Endodermal cell (in vitro differentiated cells): Measurements from ENCODE around the gene PKD1. TPM values are rescaled to one million over a fixed set of nuclear protein-coding genes. Genes with fewer than 3 reads are reported as not detected.

ENCODE experiments used
- DNase-seq: peaks from one replicate; pipeline ENCODE4 v3.0.0-alpha.2; 2017
- H3K27ac ChIP-seq: 2 replicates; pipeline ENCODE4 v1.5.1; 2013; ENCODE audit warnings: mild to moderate bottlenecking, low read depth, low read length, moderate library complexity
- H3K27me3 ChIP-seq: 2 replicates; pipeline ENCODE4 v1.6.1; 2013; ENCODE audit warnings: mild to moderate bottlenecking, low read length, moderate library complexity; ENCODE audit not compliant: insufficient read depth, control insufficient read depth, poor library complexity, severe bottlenecking
- H3K36me3 ChIP-seq: 2 replicates; pipeline ENCODE4 v1.7.0; 2013; ENCODE audit warnings: mild to moderate bottlenecking, low read length, moderate library complexity; ENCODE audit not compliant: control insufficient read depth, insufficient read depth
- H3K4me1 ChIP-seq: one replicate; pipeline ENCODE4 v1.7.0; 2013; ENCODE audit warnings: low read length; ENCODE audit not compliant: control insufficient read depth, insufficient read depth
- H3K4me3 ChIP-seq: 2 replicates; pipeline ENCODE4 v1.5.1; 2013; ENCODE audit warnings: mild to moderate bottlenecking, low read length, moderate library complexity
- H3K9ac ChIP-seq: 2 replicates; pipeline ENCODE4 v1.6.1; 2013; ENCODE audit warnings: mild to moderate bottlenecking, low read length, moderate library complexity; ENCODE audit not compliant: poor library complexity, severe bottlenecking; ENCODE audit errors: extremely low read depth
- H3K9me3 ChIP-seq: 2 replicates; pipeline ENCODE4 v1.6.1; 2013; ENCODE audit warnings: mild to moderate bottlenecking, low read length, moderate library complexity; ENCODE audit not compliant: control insufficient read depth
- H3K27ac Mint-ChIP-seq: 2 replicates; pipeline ENCODE4 v1.8.0; 2020; ENCODE audit warnings: mixed read lengths
- H3K27me3 Mint-ChIP-seq: 2 replicates; pipeline ENCODE4 v1.8.0; 2021; ENCODE audit warnings: mild to moderate bottlenecking, mixed read lengths; ENCODE audit not compliant: insufficient read depth
- H3K36me3 Mint-ChIP-seq: 2 replicates; pipeline ENCODE4 v1.8.0; 2020; ENCODE audit warnings: low read depth, mixed read lengths
- H3K4me1 Mint-ChIP-seq: 2 replicates; pipeline ENCODE4 v1.8.0; 2020; ENCODE audit warnings: mixed read lengths
- H3K4me3 Mint-ChIP-seq: 2 replicates; pipeline ENCODE4 v1.8.0; 2020; ENCODE audit warnings: mild to moderate bottlenecking, moderate library complexity, mixed read lengths
- H3K9me3 Mint-ChIP-seq: 2 replicates; pipeline ENCODE4 v1.8.0; 2020; ENCODE audit warnings: mild to moderate bottlenecking, mixed read lengths
- WGBS, 2 experiments: methylation state at CpG; one replicate each; pipeline versions ENCODE4 v1.1.5 to v1.1.7; 2013; ENCODE audit warnings: missing lambda C conversion rate in 2 of 2, mixed read lengths in 1 of 2; ENCODE audit not compliant: insufficient coverage in 1 of 2, insufficient read length in 1 of 2; 5-methylcytosine and 5-hydroxymethylcytosine counted together
- total RNA-seq, 2 donors: library from RNA; stranded (reverse); fragmentation: NEBNext Ultra II Directional in 1 of 2; extraction: Animal tissue kit (Norgen Biotek cat#: 25700) in 1 of 2; gene quantifications; 2 replicates in 1 of 2; 3 replicates in 1 of 2; pipeline ENCODE4 v1.2.1, GENCODE V29; 2021
- TF ChIP-seq, protein P1 (sequence below): fragments of 200-600 bp; sonication (generic); conservative IDR thresholded peaks from 2 replicates; pipeline ENCODE4 v1.5.0; 2021; ENCODE audit warnings: antibody characterized with exemption, mild to moderate bottlenecking

The PKD1 gene
- total RNA-seq, 2 donors from 2014 or later: 104 to 110 TPM

DNA sequence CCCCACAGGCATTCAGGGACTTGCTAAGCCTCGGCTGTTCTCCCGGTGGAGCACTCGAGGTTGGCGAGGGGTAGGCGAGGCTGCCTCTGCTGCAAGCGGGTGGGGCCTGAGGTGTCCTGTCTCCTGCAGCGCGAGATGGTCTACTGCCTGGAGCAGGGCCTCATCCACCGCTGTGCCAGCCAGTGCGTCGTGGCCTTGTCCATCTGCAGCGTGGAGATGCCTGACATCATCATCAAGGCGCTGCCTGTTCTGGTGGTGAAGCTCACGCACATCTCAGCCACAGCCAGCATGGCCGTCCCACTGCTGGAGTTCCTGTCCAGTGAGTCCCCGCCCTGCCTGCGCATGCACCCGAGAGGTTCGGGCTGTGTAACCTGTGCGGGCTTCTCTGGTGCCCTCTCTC, 61.6 kb downstream of the PKD1 start:
- H3K4me3 ChIP-seq: no peak overlapping the region
- TF ChIP-seq, protein P1, sequence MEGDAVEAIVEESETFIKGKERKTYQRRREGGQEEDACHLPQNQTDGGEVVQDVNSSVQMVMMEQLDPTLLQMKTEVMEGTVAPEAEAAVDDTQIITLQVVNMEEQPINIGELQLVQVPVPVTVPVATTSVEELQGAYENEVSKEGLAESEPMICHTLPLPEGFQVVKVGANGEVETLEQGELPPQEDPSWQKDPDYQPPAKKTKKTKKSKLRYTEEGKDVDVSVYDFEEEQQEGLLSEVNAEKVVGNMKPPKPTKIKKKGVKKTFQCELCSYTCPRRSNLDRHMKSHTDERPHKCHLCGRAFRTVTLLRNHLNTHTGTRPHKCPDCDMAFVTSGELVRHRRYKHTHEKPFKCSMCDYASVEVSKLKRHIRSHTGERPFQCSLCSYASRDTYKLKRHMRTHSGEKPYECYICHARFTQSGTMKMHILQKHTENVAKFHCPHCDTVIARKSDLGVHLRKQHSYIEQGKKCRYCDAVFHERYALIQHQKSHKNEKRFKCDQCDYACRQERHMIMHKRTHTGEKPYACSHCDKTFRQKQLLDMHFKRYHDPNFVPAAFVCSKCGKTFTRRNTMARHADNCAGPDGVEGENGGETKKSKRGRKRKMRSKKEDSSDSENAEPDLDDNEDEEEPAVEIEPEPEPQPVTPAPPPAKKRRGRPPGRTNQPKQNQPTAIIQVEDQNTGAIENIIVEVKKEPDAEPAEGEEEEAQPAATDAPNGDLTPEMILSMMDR: no peak

DNA sequence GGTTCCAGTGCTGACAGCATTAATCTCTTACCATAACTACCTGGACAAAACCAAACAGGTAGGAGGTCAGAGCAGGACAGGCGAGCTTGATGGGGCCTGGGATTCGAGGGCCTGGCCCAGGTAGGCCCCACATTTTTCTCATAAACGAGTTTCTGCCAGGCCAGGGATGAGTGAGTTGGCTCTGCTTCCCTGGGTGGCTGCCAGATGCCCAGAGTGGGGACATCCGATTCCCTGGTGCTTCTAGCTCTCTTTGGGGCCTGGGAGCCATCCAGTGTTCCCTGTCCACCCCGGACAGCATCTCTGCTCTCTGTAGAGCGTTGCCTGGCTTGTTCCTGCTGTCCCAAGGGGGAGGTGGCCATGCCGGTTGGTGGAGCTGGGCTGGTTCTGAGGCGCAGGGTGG, 62.8 kb downstream of the PKD1 start:
- no peak overlapping the region for H3K4me3 Mint-ChIP-seq
- no peaks in the 10 kb centered on the region for H3K9me3 ChIP-seq
- H3K36me3 ChIP-seq: peaks cover 4% of the 10 kb centered on the region
- H3K9ac ChIP-seq: no peak overlapping the region
- no peaks in the 10 kb centered on the region for H3K4me1 ChIP-seq
- H3K4me3 ChIP-seq: no peak overlapping the region
- no peak for DNase-seq
- TF ChIP-seq, protein P1: no peak
- H3K27me3 Mint-ChIP-seq: no peaks in the 10 kb centered on the region
- WGBS, 2 experiments: 91 to 97% methylated on average over 6 to 8 of the region's 8 CpGs
- H3K27ac ChIP-seq: no peak overlapping the region
- no peaks in the 10 kb centered on the region for H3K4me1 Mint-ChIP-seq
- H3K36me3 Mint-ChIP-seq: peaks cover 46% of the 10 kb centered on the region
- H3K9me3 Mint-ChIP-seq: no peaks in the 10 kb centered on the region
- H3K27me3 ChIP-seq: no peaks in the 10 kb centered on the region
- H3K27ac Mint-ChIP-seq: no peak overlapping the region

More for the DNA sequence above, 61.6 kb downstream of the PKD1 start:
- Mint-ChIP-seq H3K4me3 (no peak overlapping the region), H3K27me3 (no peaks in the 10 kb centered on the region), H3K9me3 (no peaks in the 10 kb centered on the region), H3K36me3 (peaks cover 37% of the 10 kb centered on the region), H3K27ac (no peak overlapping the region), H3K4me1 (no peaks in the 10 kb centered on the region)
- Histone ChIP-seq H3K9me3 (no peaks in the 10 kb centered on the region), H3K27ac (no peak overlapping the region), H3K4me1 (no peaks in the 10 kb centered on the region), H3K27me3 (no peaks in the 10 kb centered on the region), H3K36me3 (peaks cover 4% of the 10 kb centered on the region), H3K9ac (no peak overlapping the region)
- DNase-seq: no peak
- 95 to 96% methylated on average over 20 of the region's 20 CpGs for WGBS, 2 experiments

DNA sequence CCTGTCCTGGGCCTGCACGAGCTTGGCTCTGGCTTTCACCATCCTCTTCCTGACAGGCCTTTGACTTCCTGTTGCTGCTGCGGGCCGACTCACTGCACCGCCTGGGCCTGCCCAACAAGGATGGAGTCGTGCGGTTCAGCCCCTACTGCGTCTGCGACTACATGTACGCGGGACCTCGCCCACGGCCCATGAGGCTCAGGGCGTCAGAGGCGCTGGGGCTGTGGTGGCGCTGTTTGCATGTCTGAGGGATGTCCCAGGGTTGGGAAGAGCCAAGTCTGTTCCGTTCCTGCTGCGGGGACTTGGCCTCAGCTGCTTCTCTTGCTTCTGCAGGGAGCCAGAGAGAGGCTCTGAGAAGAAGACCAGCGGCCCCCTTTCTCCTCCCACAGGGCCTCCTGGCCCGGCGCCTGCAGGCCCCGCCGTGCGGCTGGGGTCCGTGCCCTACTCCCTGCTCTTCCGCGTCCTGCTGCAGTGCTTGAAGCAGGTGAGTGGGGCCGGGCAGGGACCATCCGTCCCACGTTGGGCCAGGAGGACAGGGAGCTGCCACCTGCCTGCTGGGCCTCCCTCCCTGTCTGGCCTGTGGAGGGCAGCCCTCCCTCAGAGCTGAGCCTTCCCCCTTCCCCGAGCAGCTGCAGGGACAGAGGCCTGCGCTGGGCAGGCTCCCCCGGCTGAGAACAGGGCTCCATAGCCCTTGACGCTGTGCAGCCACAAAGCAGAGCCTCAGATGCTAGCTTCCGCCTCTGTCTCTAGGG, 64.1 kb downstream of the PKD1 start:
- Mint-ChIP-seq H3K27ac (no peak overlapping the region), H3K9me3 (no peaks in the 10 kb centered on the region), H3K36me3 (peaks cover 48% of the 10 kb centered on the region), H3K4me1 (no peaks in the 10 kb centered on the region), H3K27me3 (no peaks in the 10 kb centered on the region), H3K4me3 (no peak overlapping the region)
- no peaks in the 10 kb centered on the region for H3K27me3 ChIP-seq
- TF ChIP-seq, protein P1: no peak
- no peak overlapping the region for H3K4me3 ChIP-seq
- H3K36me3 ChIP-seq: peaks cover 7% of the 10 kb centered on the region
- no peaks in the 10 kb centered on the region for H3K9me3 ChIP-seq
- H3K9ac ChIP-seq: no peak overlapping the region
- no peak overlapping the region for H3K27ac ChIP-seq
- H3K4me1 ChIP-seq: no peaks in the 10 kb centered on the region
- no peak for DNase-seq
- WGBS, 2 experiments: 93 to 95% methylated on average over 20 to 34 of the region's 34 CpGs
